Gastroesophageal sphincter (tissue), 3 donors: Measurements from ENCODE around the gene FARSA.

Experiments used
- EP300 ChIP-seq: sonication (generic); formaldehyde crosslinking; IDR thresholded peaks from one replicate; pipeline ENCODE4 v1.6.1; 2017; ENCODE audit warnings: antibody characterized with exemption, mild to moderate bottlenecking
- POLR2A ChIP-seq, 2 donors: fragments of 450-650 bp; IDR thresholded peaks; one replicate each; pipeline ENCODE4 v1.6.1; 2017; ENCODE audit warnings: antibody characterized with exemption in 2 of 2, mild to moderate bottlenecking in 2 of 2, moderate library complexity in 1 of 2
- POLR2AphosphoS5 ChIP-seq: sonication (generic); formaldehyde crosslinking; IDR thresholded peaks from one replicate; pipeline ENCODE4 v1.6.1; 2017; ENCODE audit warnings: antibody characterized with exemption
- TF ChIP-seq, protein P1 (sequence below), 4 experiments: fragments of 200-600 bp in 2 of 4; fragments of 450-650 bp in 2 of 4; sonication (generic) in 1 of 4; IDR thresholded peaks; one replicate each; pipeline ENCODE4 v1.5.1; 2017 to 2019; ENCODE audit warnings: antibody characterized with exemption in 4 of 4, mild to moderate bottlenecking in 2 of 4, moderate library complexity in 2 of 4

DNA sequence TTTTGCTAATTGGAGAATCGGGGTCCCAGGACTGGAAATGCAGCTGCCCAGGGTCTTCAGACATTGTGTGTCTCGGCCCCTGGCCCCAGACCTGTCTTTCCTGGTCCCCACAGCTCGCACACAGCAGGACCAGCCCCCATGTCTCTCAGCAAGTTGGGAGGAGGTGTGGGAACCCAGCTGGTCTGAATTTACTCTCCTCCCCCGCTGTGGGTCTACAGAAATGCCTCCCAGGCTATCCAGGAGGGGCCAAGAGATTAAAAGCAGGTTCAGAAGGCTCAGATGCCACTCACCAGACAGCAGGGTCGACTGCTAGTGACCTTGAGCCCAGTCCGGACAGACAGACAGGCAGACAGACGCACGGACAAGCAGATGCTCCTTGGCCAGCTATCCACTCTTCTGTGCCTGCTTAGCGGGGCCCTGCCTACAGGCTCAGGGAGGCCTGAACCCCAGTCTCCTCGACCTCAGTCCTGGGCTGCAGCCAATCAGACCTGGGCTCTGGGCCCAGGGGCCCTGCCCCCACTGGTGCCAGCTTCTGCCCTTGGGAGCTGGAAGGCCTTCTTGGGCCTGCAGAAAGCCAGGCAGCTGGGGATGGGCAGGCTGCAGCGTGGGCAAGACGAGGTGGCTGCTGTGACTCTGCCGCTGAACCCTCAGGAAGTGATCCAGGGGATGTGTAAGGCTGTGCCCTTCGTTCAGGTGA lies 35.9 kb upstream of the FARSA start, which contains the start of gene DAND5:
- no peak for TF ChIP-seq EP300
- TF ChIP-seq, protein P1, sequence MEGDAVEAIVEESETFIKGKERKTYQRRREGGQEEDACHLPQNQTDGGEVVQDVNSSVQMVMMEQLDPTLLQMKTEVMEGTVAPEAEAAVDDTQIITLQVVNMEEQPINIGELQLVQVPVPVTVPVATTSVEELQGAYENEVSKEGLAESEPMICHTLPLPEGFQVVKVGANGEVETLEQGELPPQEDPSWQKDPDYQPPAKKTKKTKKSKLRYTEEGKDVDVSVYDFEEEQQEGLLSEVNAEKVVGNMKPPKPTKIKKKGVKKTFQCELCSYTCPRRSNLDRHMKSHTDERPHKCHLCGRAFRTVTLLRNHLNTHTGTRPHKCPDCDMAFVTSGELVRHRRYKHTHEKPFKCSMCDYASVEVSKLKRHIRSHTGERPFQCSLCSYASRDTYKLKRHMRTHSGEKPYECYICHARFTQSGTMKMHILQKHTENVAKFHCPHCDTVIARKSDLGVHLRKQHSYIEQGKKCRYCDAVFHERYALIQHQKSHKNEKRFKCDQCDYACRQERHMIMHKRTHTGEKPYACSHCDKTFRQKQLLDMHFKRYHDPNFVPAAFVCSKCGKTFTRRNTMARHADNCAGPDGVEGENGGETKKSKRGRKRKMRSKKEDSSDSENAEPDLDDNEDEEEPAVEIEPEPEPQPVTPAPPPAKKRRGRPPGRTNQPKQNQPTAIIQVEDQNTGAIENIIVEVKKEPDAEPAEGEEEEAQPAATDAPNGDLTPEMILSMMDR (IDR thresholded peaks at IDR 0.05), result no peak
- TF ChIP-seq POLR2AphosphoS5, result no peak
- TF ChIP-seq POLR2A (IDR thresholded peaks at IDR 0.05), result no peak
